NT2/D1 (cell line): Measurements from ENCODE around the gene C2orf81.
A peak's percentile ranks its signal among the peaks of the same experiment; 100 is the strongest.

Experiments used
- DNase-seq: peaks from one replicate; pipeline ENCODE4 v3.0.0-alpha.2; 2011; ENCODE audit warnings: low read depth, low spot score
- H3K27me3 ChIP-seq: 2 replicates; pipeline ENCODE4 v1.6.0; 2011; ENCODE audit warnings: mild to moderate bottlenecking; ENCODE audit not compliant: insufficient read length, insufficient read depth
- H3K36me3 ChIP-seq: 2 replicates; pipeline ENCODE4 v1.6.1; 2011; ENCODE audit warnings: mild to moderate bottlenecking, low read length, mixed read lengths; ENCODE audit not compliant: insufficient read depth, insufficient read length
- H3K4me1 ChIP-seq: 2 replicates; pipeline ENCODE4 v1.5.1; 2011; ENCODE audit not compliant: insufficient read depth, insufficient read length
- H3K4me3 ChIP-seq: 2 replicates; pipeline ENCODE4 v1.5.1; 2011; ENCODE audit warnings: low read depth; ENCODE audit not compliant: insufficient read length
- H3K9ac ChIP-seq: 2 replicates; pipeline ENCODE4 v1.6.0; 2011; ENCODE audit warnings: low read depth; ENCODE audit not compliant: insufficient read length
- H3K9me3 ChIP-seq: 2 replicates; pipeline ENCODE4 v1.5.1; 2011; ENCODE audit warnings: mild to moderate bottlenecking, low read length; ENCODE audit not compliant: insufficient read depth
- SUZ12 ChIP-seq: IDR thresholded peaks from 2 replicates; pipeline ENCODE4 v1.6.1; 2011; ENCODE audit not compliant: insufficient read length, insufficient read depth; ENCODE audit errors: extremely low read depth
- YY1 ChIP-seq: IDR thresholded peaks from 2 replicates; pipeline ENCODE4 v1.6.1; 2011; ENCODE audit not compliant: insufficient read length, insufficient read depth
- ZNF274 ChIP-seq: IDR thresholded peaks from 2 replicates; pipeline ENCODE4 v1.6.1; 2011; ENCODE audit warnings: mild to moderate bottlenecking, low read depth, low read length

The C2orf81 gene

DNA sequence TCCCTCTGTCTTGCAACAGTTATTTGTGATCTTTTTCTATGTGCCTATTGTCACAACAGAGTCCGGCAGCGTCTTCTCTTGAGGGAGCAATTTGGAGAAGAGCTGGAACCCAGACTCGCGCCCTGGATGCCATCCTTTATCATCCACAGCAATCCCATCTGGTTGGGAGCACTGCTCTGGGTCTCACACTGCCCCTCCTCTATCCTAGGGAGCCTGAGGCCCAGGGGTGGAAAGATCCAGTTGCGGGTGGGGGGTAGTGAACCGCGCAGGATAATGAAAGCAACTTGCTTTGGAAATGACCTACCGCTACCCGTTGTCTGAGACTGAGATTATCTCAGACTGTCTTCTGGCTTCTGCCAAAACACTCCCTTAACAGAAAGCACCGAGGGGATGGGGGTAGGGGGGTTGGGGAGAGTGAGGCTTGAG is 37.5 kb upstream of the C2orf81 start:
- DNase-seq = no peak
- Histone ChIP-seq H3K36me3 (peaks cover 35% of the 10 kb centered on the region), H3K9me3 (no peaks in the 10 kb centered on the region), H3K27me3 (no peaks in the 10 kb centered on the region), H3K4me3 (peak overlapping the region; percentile 86), H3K9ac (peak overlapping the region; percentile 95), H3K4me1 (no peaks in the 10 kb centered on the region)
- TF ChIP-seq ZNF274 (no peak), YY1 (no peak), SUZ12 (no peak)

- Histone ChIP-seq H3K9me3 (no peaks in the 10 kb centered on the region), H3K4me3 (peak within 1 kb of the TSS; percentile 86), H3K27me3 (no peaks in the 10 kb centered on the region), H3K9ac (peak within 1 kb of the TSS; percentile 95), H3K4me1 (no peaks in the 10 kb centered on the region), H3K36me3 (peaks cover 33% of the 10 kb centered on the region)
- TF ChIP-seq ZNF274 (no peak), YY1 (peak; percentile 45)
- peak; percentile 99 for DNase-seq
Observed at GRCh38 chr2:74458132-74458937, 36.9 kb upstream of the C2orf81 start, which contains the start of gene WBP1. WBP1 (plus strand) TSS chr2:74458438; CDS start chr2:74458603, 165 bp downstream.

- H3K36me3 ChIP-seq = peaks cover 26% of the 10 kb centered on the region
- H3K27me3 ChIP-seq = no peaks in the 10 kb centered on the region
- no peaks in the 10 kb centered on the region for H3K9me3 ChIP-seq
- H3K4me3 ChIP-seq = peak overlapping the region; percentile 63
- no peaks in the 10 kb centered on the region for H3K4me1 ChIP-seq
- no peak for TF ChIP-seq ZNF274
- no peak for TF ChIP-seq SUZ12
- TF ChIP-seq YY1 = no peak
- DNase-seq = no peak
- peak overlapping the region; percentile 68 for H3K9ac ChIP-seq
Observed at GRCh38 chr2:74457549-74458131, 36.2 kb upstream of the C2orf81 start.

DNA sequence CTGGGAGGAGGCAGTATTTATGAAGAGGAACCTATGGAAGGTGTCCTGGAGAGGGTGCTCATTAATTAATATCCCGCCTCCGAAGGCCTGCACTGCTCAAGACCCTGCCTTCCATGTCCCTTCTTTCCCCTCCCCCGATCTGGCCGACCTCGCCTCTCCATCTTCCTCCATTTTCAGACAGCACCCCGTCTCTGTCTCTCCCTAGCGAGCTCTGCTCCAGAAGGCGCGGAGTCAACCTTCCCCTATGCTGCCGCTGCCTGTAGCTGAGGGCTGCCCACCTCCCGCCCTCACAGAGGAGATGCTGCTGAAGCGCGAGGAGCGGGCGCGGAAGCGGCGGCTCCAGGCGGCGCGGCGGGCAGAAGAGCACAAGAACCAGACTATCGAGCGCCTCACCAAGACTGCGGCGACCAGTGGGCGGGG is 35.7 kb upstream of the C2orf81 start:
- Histone ChIP-seq H3K9ac (peak overlapping the region; percentile 68), H3K4me1 (no peaks in the 10 kb centered on the region), H3K36me3 (peaks cover 21% of the 10 kb centered on the region), H3K9me3 (no peaks in the 10 kb centered on the region), H3K27me3 (no peaks in the 10 kb centered on the region), H3K4me3 (peak overlapping the region; percentile 53)
- TF ChIP-seq SUZ12 (no peak), YY1 (no peak), ZNF274 (no peak)
- DNase-seq = no peak

DNA sequence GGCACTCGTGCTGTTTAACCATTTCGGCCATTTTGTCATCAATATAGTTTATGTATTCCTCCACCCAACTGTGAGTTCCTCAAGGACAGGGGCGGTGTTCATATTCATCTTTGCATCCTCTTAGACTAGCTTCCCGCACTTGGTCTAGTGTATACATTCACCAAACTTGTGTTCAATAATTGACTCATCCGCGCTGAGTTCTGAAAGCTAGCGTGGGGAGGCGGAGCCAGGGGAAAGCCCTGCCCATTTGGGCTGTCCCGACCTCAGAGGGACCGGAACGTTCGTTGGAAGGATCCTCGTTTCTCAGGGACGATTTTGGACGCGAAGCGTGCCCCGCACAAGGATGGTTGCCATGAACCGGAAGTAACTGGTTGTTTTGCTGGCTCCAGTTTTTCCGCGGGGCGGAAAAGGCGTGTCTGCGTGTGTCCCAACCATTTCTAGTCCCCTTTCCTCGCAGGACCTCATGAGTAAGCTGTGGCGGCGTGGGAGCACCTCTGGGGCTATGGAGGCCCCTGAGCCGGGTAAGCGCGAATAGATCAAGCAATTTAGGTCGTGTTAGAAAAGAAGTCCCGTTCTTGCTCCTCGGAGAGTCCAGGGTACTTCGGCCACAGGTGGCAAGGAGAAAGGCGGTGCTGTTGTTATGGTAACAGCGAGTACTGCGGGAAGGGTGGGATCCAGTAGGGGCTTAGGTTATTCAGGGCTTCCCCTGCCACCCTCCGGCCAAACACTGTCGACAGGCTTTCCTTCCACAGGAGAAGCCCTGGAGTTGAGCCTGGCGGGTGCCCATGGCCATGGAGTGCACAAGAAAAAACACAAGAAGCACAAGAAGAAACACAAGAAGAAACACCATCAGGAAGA is 33.5 kb upstream of the C2orf81 start, which contains the start of gene INO80B:
Gene INO80B, plus strand, starts transcription at position 434 of the 858 bp plus-strand sequence. Its CDS starts 30 bp downstream, at position 464.
- H3K27me3 ChIP-seq = no peaks in the 10 kb centered on the region
- TF ChIP-seq ZNF274 = no peak
- no peak for TF ChIP-seq SUZ12
- peak; percentile 96 for TF ChIP-seq YY1
- peak; percentile 97 for DNase-seq
- no peaks in the 10 kb centered on the region for H3K4me1 ChIP-seq
- no peaks in the 10 kb centered on the region for H3K9me3 ChIP-seq
- H3K9ac ChIP-seq = peak within 1 kb of the TSS; percentile 68
- peak within 1 kb of the TSS; percentile 71 for H3K4me3 ChIP-seq
- H3K36me3 ChIP-seq = peaks cover 5% of the 10 kb centered on the region

DNA sequence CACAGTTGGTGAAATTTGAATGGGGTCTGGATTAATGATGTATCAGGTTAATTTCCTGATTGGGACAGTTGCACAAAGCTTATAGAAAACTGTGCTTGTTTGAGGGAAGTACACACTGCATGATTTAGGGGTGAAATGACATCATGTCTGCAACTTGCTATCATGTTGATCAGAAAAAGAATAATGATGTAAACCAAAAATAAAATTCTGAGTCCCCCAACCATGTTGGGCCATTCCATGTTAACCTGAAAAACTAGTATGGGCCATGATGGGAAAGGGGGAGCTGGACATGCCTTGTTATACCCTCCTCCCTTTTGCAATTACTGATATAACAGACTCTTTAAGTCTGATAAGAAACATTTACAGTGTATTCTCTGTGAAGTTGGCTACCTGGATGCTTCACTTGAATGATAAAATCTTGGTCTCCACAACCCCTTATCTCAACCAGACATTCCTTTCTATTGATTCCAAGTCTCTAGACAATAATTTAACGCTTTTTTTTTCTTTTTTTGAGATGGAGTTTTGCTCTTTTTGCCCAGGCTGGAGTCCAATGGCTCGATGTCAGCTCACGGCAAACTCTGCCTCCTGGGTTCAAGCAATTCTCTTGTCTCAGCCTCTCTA is 29.3 kb upstream of the C2orf81 start:
- TF ChIP-seq ZNF274 (no peak), SUZ12 (no peak), YY1 (no peak)

More for the DNA sequence above, 29.3 kb upstream of the C2orf81 start:
- Histone ChIP-seq H3K27me3 (no peaks in the 10 kb centered on the region), H3K9ac (no peak overlapping the region), H3K4me1 (no peaks in the 10 kb centered on the region), H3K9me3 (no peaks in the 10 kb centered on the region), H3K36me3 (peaks cover under 1% of the 10 kb centered on the region), H3K4me3 (no peak overlapping the region)
- DNase-seq = no peak
